Right forelimb (tissue), 1 donor: ENCODE data around the gene MORF4L1.
"Not testable (repeated sequence)": the region's sequence is repeated elsewhere in the genome, so short reads cannot be mapped to it uniquely, and the experiment has no call there.

Experiments used
- DNase-seq: peaks from one replicate; pipeline ENCODE4 v3.0.0-alpha.2; 2018

MORF4L1 gene

GRCh38 chr15:78859971-78860719 is 12.5 kb upstream of the MORF4L1 start:
- DNase-seq, result peak; percentile 87

- DNase-seq, result not testable (repeated sequence)
Observed at GRCh38 chr15:78865585-78865984, 7.1 kb upstream of the MORF4L1 start.

- not testable (repeated sequence) for DNase-seq
Observed at GRCh38 chr15:78866031-78866430, 6.7 kb upstream of the MORF4L1 start.

GRCh38 chr15:78866803-78867202 is 5.9 kb upstream of the MORF4L1 start:
- DNase-seq, result no peak

- no peak for DNase-seq
Observed at GRCh38 chr15:78868366-78868765, 4.3 kb upstream of the MORF4L1 start.

- not testable (repeated sequence) for DNase-seq
Observed at GRCh38 chr15:78871483-78872127, 1.1 kb upstream of the MORF4L1 start.

- peak; percentile 93 for DNase-seq
Observed at GRCh38 chr15:78872972-78873792, 492 bp downstream of the MORF4L1 start.

- DNase-seq, result no peak
Observed at GRCh38 chr15:78873793-78874765, 1.4 kb downstream of the MORF4L1 start.

- DNase-seq, result no peak
Observed at GRCh38 chr15:78875107-78875914, 2.6 kb downstream of the MORF4L1 start.

GRCh38 chr15:78876954-78877353 is 4.3 kb downstream of the MORF4L1 start:
- not testable (repeated sequence) for DNase-seq

GRCh38 chr15:78878356-78878755 is 5.7 kb downstream of the MORF4L1 start:
- DNase-seq, result no peak

GRCh38 chr15:78879517-78880241 is 7.0 kb downstream of the MORF4L1 start:
- DNase-seq, result no peak

- no peak for DNase-seq
Observed at GRCh38 chr15:78880242-78880533, 7.5 kb downstream of the MORF4L1 start.

- DNase-seq, result no peak
Observed at GRCh38 chr15:78880813-78881212, 8.1 kb downstream of the MORF4L1 start.

- DNase-seq, result no peak
Observed at GRCh38 chr15:78881681-78882080, 9.0 kb downstream of the MORF4L1 start.

- no peak for DNase-seq
Observed at GRCh38 chr15:78889000-78889399, 16.3 kb downstream of the MORF4L1 start.

GRCh38 chr15:78893538-78893937 is 20.8 kb downstream of the MORF4L1 start:
- no peak for DNase-seq

GRCh38 chr15:78895471-78895870 is 22.8 kb downstream of the MORF4L1 start:
- no peak for DNase-seq

GRCh38 chr15:78898540-78898939 is 25.9 kb downstream of the MORF4L1 start:
- DNase-seq, result no peak

GRCh38 chr15:78900819-78901533 is 28.3 kb downstream of the MORF4L1 start:
- DNase-seq, result not testable (repeated sequence)
